ENCODE data around the gene DDX1. TPM values are rescaled to one million over a fixed set of nuclear protein-coding genes. Genes with fewer than 3 reads are reported as not detected.
"Not testable (repeated sequence)": the region's sequence is repeated elsewhere in the genome, so short reads cannot be mapped to it uniquely, and the experiment has no call there.

The DDX1 gene
- total RNA-seq, 2 donors from 2014 or later: 39.0 to 50.7 TPM

GRCh38 chr2:15620340-15620739, 28.7 kb downstream of the DDX1 start:
- TF ChIP-seq POLR2A (IDR thresholded peaks at IDR 0.05) (no peak), POLR2AphosphoS5 (IDR thresholded peaks at IDR 0.05) (no peak), CTCF (IDR thresholded peaks at IDR 0.05) (no peak)
- intact Hi-C loops (cut with DNase I): no loop called here
- WGBS: 99% methylated on average over 2 of the region's 2 CpGs
- no peaks in the 10 kb centered on the region for H3K4me1 ChIP-seq (replicated peaks)
- H3K36me3 ChIP-seq: peaks cover 11% of the 10 kb centered on the region in 2 donors
- no peaks in the 10 kb centered on the region for H3K27me3 ChIP-seq (replicated peaks; ENCODE audit: insufficient read depth)
- no peak overlapping the region for H3K27ac ChIP-seq
- no peak for DNase-seq (ENCODE audit: low spot score)
- H3K4me3 ChIP-seq: no peak overlapping the region
- no peaks in the 10 kb centered on the region for H3K9me3 ChIP-seq

- WGBS: 98% methylated on average over 4 of the region's 4 CpGs
- Histone ChIP-seq H3K4me1 (replicated peaks) (no peaks in the 10 kb centered on the region), H3K27me3 (replicated peaks; ENCODE audit: insufficient read depth) (no peaks in the 10 kb centered on the region), H3K27ac (no peak overlapping the region), H3K36me3 (peaks cover 11% of the 10 kb centered on the region in 2 donors), H3K4me3 (no peak overlapping the region), H3K9me3 (no peaks in the 10 kb centered on the region)
- intact Hi-C loops (cut with DNase I): no loop called here
- no peak for DNase-seq (ENCODE audit: low spot score)
- no peak for TF ChIP-seq POLR2A (IDR thresholded peaks at IDR 0.05)
- no peak for TF ChIP-seq POLR2AphosphoS5 (IDR thresholded peaks at IDR 0.05)
- TF ChIP-seq CTCF (IDR thresholded peaks at IDR 0.05): no peak
Observed at GRCh38 chr2:15620857-15621471, 29.3 kb downstream of the DDX1 start.

GRCh38 chr2:15621472-15621870, 29.8 kb downstream of the DDX1 start:
- DNase-seq (ENCODE audit: low spot score); H3K9me3 ChIP-seq; intact Hi-C loops (cut with DNase I); H3K4me3 ChIP-seq; H3K27ac ChIP-seq; H3K27me3 ChIP-seq (replicated peaks; ENCODE audit: insufficient read depth); H3K4me1 ChIP-seq (replicated peaks): not testable (repeated sequence)
- peaks cover 11% of the 10 kb centered on the region in 2 donors for H3K36me3 ChIP-seq
- 90% methylated on average over 5 of the region's 5 CpGs for WGBS

- Histone ChIP-seq H3K4me3 (no peak overlapping the region), H3K4me1 (replicated peaks) (no peaks in the 10 kb centered on the region), H3K27me3 (replicated peaks; ENCODE audit: insufficient read depth) (no peaks in the 10 kb centered on the region), H3K9me3 (no peaks in the 10 kb centered on the region), H3K36me3 (peaks cover 11% of the 10 kb centered on the region in 2 donors), H3K27ac (no peak overlapping the region)
- intact Hi-C loops (cut with DNase I): no loop called here
- whole genome bisulfite sequencing: 99% methylated on average over 2 of the region's 2 CpGs
- DNase-seq (ENCODE audit: low spot score): no peak
- no peak for TF ChIP-seq POLR2A (IDR thresholded peaks at IDR 0.05)
- TF ChIP-seq CTCF (IDR thresholded peaks at IDR 0.05): no peak
- TF ChIP-seq POLR2AphosphoS5 (IDR thresholded peaks at IDR 0.05): no peak
Observed at GRCh38 chr2:15622214-15622613, 30.5 kb downstream of the DDX1 start.

- H3K27me3 ChIP-seq (replicated peaks; ENCODE audit: insufficient read depth): no peaks in the 10 kb centered on the region
- DNase-seq (ENCODE audit: low spot score): no peak
- H3K27ac ChIP-seq: no peak overlapping the region
- TF ChIP-seq POLR2AphosphoS5 (IDR thresholded peaks at IDR 0.05): no peak
- H3K36me3 ChIP-seq: peaks cover 11% of the 10 kb centered on the region in 2 donors
- no peak overlapping the region for H3K4me3 ChIP-seq
- intact Hi-C loops (cut with DNase I): no loop called here
- H3K4me1 ChIP-seq (replicated peaks): no peaks in the 10 kb centered on the region
- WGBS: 94% methylated on average over 3 of the region's 3 CpGs
- H3K9me3 ChIP-seq: no peaks in the 10 kb centered on the region
Observed at GRCh38 chr2:15622614-15623480, 31.2 kb downstream of the DDX1 start.

- intact Hi-C loops (cut with DNase I): no loop called here
- WGBS: 96% methylated on average over 2 of the region's 2 CpGs
- H3K27ac ChIP-seq: no peak overlapping the region
Observed at GRCh38 chr2:15623481-15623796, 31.8 kb downstream of the DDX1 start.

More at GRCh38 chr2:15623481-15623796, 31.8 kb downstream of the DDX1 start:
- Histone ChIP-seq H3K4me3 (no peak overlapping the region), H3K4me1 (replicated peaks) (no peaks in the 10 kb centered on the region), H3K36me3 (peaks cover 8 to 9% of the 10 kb centered on the region in 2 donors), H3K27me3 (replicated peaks; ENCODE audit: insufficient read depth) (no peaks in the 10 kb centered on the region), H3K9me3 (no peaks in the 10 kb centered on the region)
- no peak for DNase-seq (ENCODE audit: low spot score)
- TF ChIP-seq POLR2A (IDR thresholded peaks at IDR 0.05) (no peak), CTCF (IDR thresholded peaks at IDR 0.05) (no peak), POLR2AphosphoS5 (IDR thresholded peaks at IDR 0.05) (no peak)
